ENCODE measurements around the gene GPR146. TPM values are rescaled to one million over a fixed set of nuclear protein-coding genes. Genes with fewer than 3 reads are reported as not detected.

Gene GPR146
- total RNA-seq, 2 experiments from 2014 or later, result 5.6 to 8.5 TPM

DNA sequence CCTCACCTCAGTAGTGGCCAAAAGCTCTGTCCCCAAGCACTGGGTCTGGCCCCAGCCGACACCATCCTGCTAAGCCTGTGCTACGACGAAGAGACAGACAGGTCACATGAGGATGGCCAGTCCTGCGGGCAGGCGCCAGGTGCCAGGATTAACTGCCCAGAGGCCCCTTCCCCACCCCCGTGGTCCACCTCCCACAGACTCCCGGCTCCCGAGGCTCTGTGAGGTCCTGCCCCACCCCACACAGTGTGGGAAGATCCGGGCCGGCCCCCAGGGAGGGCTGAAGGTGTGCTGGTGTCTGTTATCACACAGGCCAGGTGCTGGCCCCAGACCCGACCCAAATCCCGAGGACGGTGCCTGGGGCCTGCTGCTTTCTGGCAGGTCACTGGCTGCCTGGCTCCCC, 34.1 kb upstream of the GPR146 start:
- intact Hi-C loops (cut with micrococcal nuclease), result no loop called here
- ATAC-seq (no peak), DNase-seq (no peak)
- H3K36me3 Mint-ChIP-seq (ENCODE audit: low read depth), result peaks cover 6% of the 10 kb centered on the region
- no peak for TF ChIP-seq CTCF (IDR thresholded peaks at IDR 0.05)
- peaks cover 12% of the 10 kb centered on the region for H3K4me1 Mint-ChIP-seq (ENCODE audit: low read depth)
- H3K27me3 Mint-ChIP-seq, result no peaks in the 10 kb centered on the region
- H3K4me3 Mint-ChIP-seq, result no peak overlapping the region
- ChIA-PET CTCF (no interaction called here), POLR2A (no interaction called here)
- H3K27ac Mint-ChIP-seq, result no peak overlapping the region
- no peaks in the 10 kb centered on the region for H3K9me3 Mint-ChIP-seq

GRCh38 chr7:1011297-1012003, 32.9 kb upstream of the GPR146 start:
- peak; percentile 26 for ATAC-seq
- intact Hi-C loops (cut with micrococcal nuclease), result no loop called here
- H3K4me3 Mint-ChIP-seq, result no peak overlapping the region

GRCh38 chr7:1012004-1012715, 32.2 kb upstream of the GPR146 start:
- Mint-ChIP-seq H3K4me3 (no peak overlapping the region), H3K36me3 (ENCODE audit: low read depth) (peaks cover 6% of the 10 kb centered on the region), H3K27ac (no peak overlapping the region), H3K4me1 (ENCODE audit: low read depth) (peaks cover 12% of the 10 kb centered on the region), H3K9me3 (no peaks in the 10 kb centered on the region), H3K27me3 (no peaks in the 10 kb centered on the region)
- DNase-seq (no peak), ATAC-seq (peak; percentile 15)
- no peak for TF ChIP-seq CTCF (IDR thresholded peaks at IDR 0.05)
- ChIA-PET CTCF (interaction anchor here (2.0 kb wide), 1 partner anchor 19 kb away, joined by 11 read pairs; no protein-coding TSS in a partner anchor), POLR2A (no interaction called here)
- intact Hi-C loops (cut with micrococcal nuclease), result no loop called here

More at GRCh38 chr7:1011297-1012003, 32.9 kb upstream of the GPR146 start:
- Mint-ChIP-seq H3K4me1 (ENCODE audit: low read depth) (peaks cover 12% of the 10 kb centered on the region), H3K27me3 (no peaks in the 10 kb centered on the region), H3K9me3 (no peaks in the 10 kb centered on the region), H3K27ac (peak overlapping the region; percentile 37), H3K36me3 (ENCODE audit: low read depth) (peaks cover 6% of the 10 kb centered on the region)
- POLR2A ChIA-PET, result no interaction called here
- CTCF ChIA-PET, result interaction anchor here (2.0 kb wide), 1 partner anchor 18 kb away, joined by 11 read pairs; no protein-coding TSS in a partner anchor
- DNase-seq, result no peak
- no peak for TF ChIP-seq CTCF (IDR thresholded peaks at IDR 0.05)

DNA sequence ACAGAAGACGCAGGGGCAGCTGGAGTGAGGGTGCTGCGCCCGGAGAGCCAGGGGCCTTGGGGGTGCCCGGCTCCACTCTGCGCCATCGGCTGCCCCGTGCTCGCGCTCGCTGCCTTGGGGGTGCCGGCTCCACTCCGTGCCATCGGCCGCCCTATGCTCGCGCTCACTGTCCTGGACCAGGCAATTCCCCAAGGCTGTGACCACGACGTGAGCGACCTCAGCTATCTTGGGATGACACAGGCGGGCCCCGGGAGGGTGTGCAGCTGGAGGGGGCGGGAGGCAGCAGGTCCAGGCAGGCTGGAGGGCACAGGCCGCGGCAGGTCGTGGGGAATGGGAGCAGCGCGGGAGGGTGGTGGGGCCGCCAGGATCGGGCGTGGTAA, 31.6 kb upstream of the GPR146 start:
- H3K9me3 Mint-ChIP-seq, result no peaks in the 10 kb centered on the region
- H3K27me3 Mint-ChIP-seq, result no peaks in the 10 kb centered on the region
- ATAC-seq (no peak), DNase-seq (no peak)
- H3K27ac Mint-ChIP-seq, result no peak overlapping the region
- peaks cover 6% of the 10 kb centered on the region for H3K36me3 Mint-ChIP-seq (ENCODE audit: low read depth)
- no peak overlapping the region for H3K4me3 Mint-ChIP-seq
- ChIA-PET CTCF (interaction anchor here (2.0 kb wide), 1 partner anchor 20 kb away, joined by 11 read pairs; no protein-coding TSS in a partner anchor), POLR2A (no interaction called here)
- peaks cover 12% of the 10 kb centered on the region for H3K4me1 Mint-ChIP-seq (ENCODE audit: low read depth)
- intact Hi-C loops (cut with micrococcal nuclease), result no loop called here
- no peak for TF ChIP-seq CTCF (IDR thresholded peaks at IDR 0.05)

- Mint-ChIP-seq H3K27ac (no peak overlapping the region), H3K4me1 (ENCODE audit: low read depth) (peaks cover 17% of the 10 kb centered on the region), H3K4me3 (no peak overlapping the region), H3K9me3 (no peaks in the 10 kb centered on the region), H3K36me3 (ENCODE audit: low read depth) (peaks cover 4% of the 10 kb centered on the region), H3K27me3 (no peaks in the 10 kb centered on the region)
- intact Hi-C loops (cut with micrococcal nuclease), result no loop called here
- ATAC-seq (no peak), DNase-seq (no peak)
- POLR2A ChIA-PET, result no interaction called here
- no peak for TF ChIP-seq CTCF (IDR thresholded peaks at IDR 0.05)
- CTCF ChIA-PET, result interaction anchor here (1.0 kb wide), 1 partner anchor 31 kb away, joined by 3 read pairs; no protein-coding TSS in a partner anchor
These were observed 30.8 kb upstream of the GPR146 start for GRCh38 chr7:1013581-1013980.

Data from activated CD8-positive, alpha-beta T cell treated with anti-CD3 and anti-CD28 coated beads for 36 hours (primary cell).